Activated CD8-positive, alpha-beta T cell treated with anti-CD3 and anti-CD28 coated beads for 36 hours (primary cell): ENCODE results near the gene PASD1. TPM values are rescaled to one million over a fixed set of nuclear protein-coding genes. Genes with fewer than 3 reads are reported as not detected.

Experiments
- ATAC-seq: fragments of 200-7000 bp; cut with Tn5 transposase; one replicate; pipeline ENCODE4 v1.10.0; 2021; ENCODE audit warnings: mild to moderate bottlenecking, moderate library complexity
- CTCF ChIA-PET: fragments of 350-600 bp; sonication (Branson Sonifier 250); formaldehyde crosslinking; loops from one replicate; lab custom pipeline; 2021; ENCODE audit warnings: antibody characterized with exemption; lab: Charles Lee
- POLR2A ChIA-PET: fragments of 350-600 bp; sonication (Branson Sonifier 250); formaldehyde crosslinking; loops from one replicate; lab custom pipeline; 2021; ENCODE audit warnings: antibody characterized with exemption; lab: Charles Lee
- DNase-seq: peaks from one replicate; pipeline ENCODE4 v3.0.0-alpha.2; 2020
- H3K27ac Mint-ChIP-seq: one replicate; pipeline ENCODE4 v1.8.0; 2021; ENCODE audit warnings: mild to moderate bottlenecking, mixed read lengths
- H3K27me3 Mint-ChIP-seq: one replicate; pipeline ENCODE4 v1.8.0; 2021; ENCODE audit warnings: mixed read lengths
- H3K36me3 Mint-ChIP-seq: one replicate; pipeline ENCODE4 v1.8.0; 2021; ENCODE audit warnings: low read depth, mixed read lengths
- H3K4me1 Mint-ChIP-seq: one replicate; pipeline ENCODE4 v1.8.0; 2021; ENCODE audit warnings: low read depth, mixed read lengths
- H3K4me3 Mint-ChIP-seq: one replicate; pipeline ENCODE4 v1.8.0; 2021; ENCODE audit warnings: mild to moderate bottlenecking, moderate library complexity, mixed read lengths
- H3K9me3 Mint-ChIP-seq: one replicate; pipeline ENCODE4 v1.8.0; 2021; ENCODE audit warnings: mixed read lengths
- intact Hi-C: fragments of 100-400 bp; cut with micrococcal nuclease; formaldehyde crosslinking; loops from one replicate; pipeline ENCODE4 v1.10.0; 2022
- total RNA-seq, 2 experiments: library from RNA; stranded (reverse); gene quantifications; one replicate each; pipeline ENCODE4 v1.2.3, GENCODE V29; 2021
- TF ChIP-seq, protein P1 (sequence below): fragments of 200-600 bp; IDR thresholded peaks from one replicate; pipeline ENCODE4 v1.8.0; 2022; ENCODE audit warnings: antibody characterized with exemption, mild to moderate bottlenecking

PASD1 gene
- total RNA-seq, 2 experiments from 2014 or later, result not detected

DNA sequence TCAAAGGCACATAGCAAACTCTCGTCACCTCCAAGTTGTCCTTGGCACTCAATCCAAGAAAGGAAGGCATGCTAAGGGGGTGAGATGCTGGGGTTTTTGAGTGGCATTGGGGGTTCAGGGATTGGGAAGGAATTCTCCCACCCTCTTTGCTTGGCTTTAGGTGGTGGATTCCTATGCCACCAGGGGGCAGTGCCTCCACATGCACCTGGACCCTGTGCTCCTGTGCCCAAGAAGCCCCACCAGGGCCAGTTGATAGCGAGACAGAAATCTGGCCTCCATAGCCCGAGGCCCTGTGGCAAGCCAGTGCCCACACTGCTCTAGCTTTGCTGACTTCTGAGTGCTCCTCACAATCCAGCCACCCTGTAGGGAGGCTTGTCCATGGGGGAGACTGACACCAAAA is 150.4 kb downstream of the PASD1 start:
- peaks cover 2% of the 10 kb centered on the region for H3K27me3 Mint-ChIP-seq
- intact Hi-C loops, result no loop called here
- ChIA-PET POLR2A (no interaction called here), CTCF (interaction anchor here (1.0 kb wide), 1 partner anchor 1105 kb away, joined by 3 read pairs; no protein-coding TSS in a partner anchor)
- no peak overlapping the region for H3K27ac Mint-ChIP-seq
- DNase-seq, result peak; percentile 28
- H3K4me1 Mint-ChIP-seq, result no peaks in the 10 kb centered on the region
- TF ChIP-seq, protein P1, sequence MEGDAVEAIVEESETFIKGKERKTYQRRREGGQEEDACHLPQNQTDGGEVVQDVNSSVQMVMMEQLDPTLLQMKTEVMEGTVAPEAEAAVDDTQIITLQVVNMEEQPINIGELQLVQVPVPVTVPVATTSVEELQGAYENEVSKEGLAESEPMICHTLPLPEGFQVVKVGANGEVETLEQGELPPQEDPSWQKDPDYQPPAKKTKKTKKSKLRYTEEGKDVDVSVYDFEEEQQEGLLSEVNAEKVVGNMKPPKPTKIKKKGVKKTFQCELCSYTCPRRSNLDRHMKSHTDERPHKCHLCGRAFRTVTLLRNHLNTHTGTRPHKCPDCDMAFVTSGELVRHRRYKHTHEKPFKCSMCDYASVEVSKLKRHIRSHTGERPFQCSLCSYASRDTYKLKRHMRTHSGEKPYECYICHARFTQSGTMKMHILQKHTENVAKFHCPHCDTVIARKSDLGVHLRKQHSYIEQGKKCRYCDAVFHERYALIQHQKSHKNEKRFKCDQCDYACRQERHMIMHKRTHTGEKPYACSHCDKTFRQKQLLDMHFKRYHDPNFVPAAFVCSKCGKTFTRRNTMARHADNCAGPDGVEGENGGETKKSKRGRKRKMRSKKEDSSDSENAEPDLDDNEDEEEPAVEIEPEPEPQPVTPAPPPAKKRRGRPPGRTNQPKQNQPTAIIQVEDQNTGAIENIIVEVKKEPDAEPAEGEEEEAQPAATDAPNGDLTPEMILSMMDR, result no peak
- no peaks in the 10 kb centered on the region for H3K36me3 Mint-ChIP-seq
- H3K4me3 Mint-ChIP-seq, result no peak overlapping the region
- no peaks in the 10 kb centered on the region for H3K9me3 Mint-ChIP-seq
- no peak for ATAC-seq

DNA sequence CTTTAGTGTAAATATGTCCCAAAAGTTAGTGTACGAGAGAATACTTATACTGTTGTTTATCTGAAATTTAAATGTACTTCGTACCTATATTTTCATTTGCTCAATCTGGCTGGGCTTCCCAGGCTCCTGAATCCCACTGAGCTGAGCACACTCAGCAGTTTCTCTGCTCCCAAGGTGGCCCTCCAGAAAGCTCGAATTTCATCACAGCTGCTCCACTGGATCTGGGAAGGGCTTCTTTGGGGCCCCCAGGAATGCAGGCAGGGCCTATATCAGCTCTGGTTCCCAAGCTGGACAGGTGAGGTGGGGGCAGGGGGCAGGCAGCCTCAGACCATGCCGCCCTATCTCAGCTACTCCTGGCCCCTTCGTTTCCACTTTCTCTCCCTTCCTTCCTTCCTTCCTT is 150.9 kb downstream of the PASD1 start:
- no peak for DNase-seq
- TF ChIP-seq, protein P1, result no peak
- Mint-ChIP-seq H3K27me3 (peaks cover 2% of the 10 kb centered on the region), H3K4me3 (no peak overlapping the region), H3K4me1 (no peaks in the 10 kb centered on the region), H3K36me3 (no peaks in the 10 kb centered on the region), H3K27ac (no peak overlapping the region), H3K9me3 (no peaks in the 10 kb centered on the region)
- CTCF ChIA-PET, result no interaction called here
- intact Hi-C loops, result no loop called here
- POLR2A ChIA-PET, result no interaction called here
- ATAC-seq, result no peak

DNA sequence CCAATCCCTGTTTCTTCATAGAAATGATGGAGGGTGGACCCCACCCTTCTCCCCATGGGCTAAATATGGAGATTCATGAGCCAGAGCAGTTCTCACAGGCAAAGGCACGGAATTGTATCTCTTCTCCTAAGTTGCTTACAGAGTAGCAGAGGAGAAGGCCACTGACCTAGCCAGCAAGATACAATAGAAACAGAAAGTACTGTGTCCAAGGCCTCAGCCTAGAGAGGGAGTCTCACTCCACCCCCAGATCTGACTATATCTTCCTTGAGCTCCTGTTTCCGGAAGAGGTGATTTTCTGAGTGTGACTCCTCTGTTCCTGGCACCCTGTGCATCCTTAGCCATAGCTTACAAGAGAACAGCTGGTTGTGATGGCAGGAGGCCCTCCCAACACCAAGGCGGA is 152.3 kb downstream of the PASD1 start, which contains the start of gene FATE1:
Gene FATE1, plus strand, starts transcription at position 284 of the 400 bp plus-strand sequence. Its CDS starts 85 bp downstream, at position 369.
- peaks cover 2% of the 10 kb centered on the region for H3K27me3 Mint-ChIP-seq
- no peak for DNase-seq
- H3K27ac Mint-ChIP-seq, result no peak within 1 kb of the TSS
- ChIA-PET POLR2A (no interaction called here), CTCF (no interaction called here)
- intact Hi-C loops, result no loop called here
- no peak for ATAC-seq
- no peaks in the 10 kb centered on the region for H3K9me3 Mint-ChIP-seq
- TF ChIP-seq, protein P1, result no peak
- H3K36me3 Mint-ChIP-seq, result no peaks in the 10 kb centered on the region
- no peaks in the 10 kb centered on the region for H3K4me1 Mint-ChIP-seq
- no peak within 1 kb of the TSS for H3K4me3 Mint-ChIP-seq

DNA sequence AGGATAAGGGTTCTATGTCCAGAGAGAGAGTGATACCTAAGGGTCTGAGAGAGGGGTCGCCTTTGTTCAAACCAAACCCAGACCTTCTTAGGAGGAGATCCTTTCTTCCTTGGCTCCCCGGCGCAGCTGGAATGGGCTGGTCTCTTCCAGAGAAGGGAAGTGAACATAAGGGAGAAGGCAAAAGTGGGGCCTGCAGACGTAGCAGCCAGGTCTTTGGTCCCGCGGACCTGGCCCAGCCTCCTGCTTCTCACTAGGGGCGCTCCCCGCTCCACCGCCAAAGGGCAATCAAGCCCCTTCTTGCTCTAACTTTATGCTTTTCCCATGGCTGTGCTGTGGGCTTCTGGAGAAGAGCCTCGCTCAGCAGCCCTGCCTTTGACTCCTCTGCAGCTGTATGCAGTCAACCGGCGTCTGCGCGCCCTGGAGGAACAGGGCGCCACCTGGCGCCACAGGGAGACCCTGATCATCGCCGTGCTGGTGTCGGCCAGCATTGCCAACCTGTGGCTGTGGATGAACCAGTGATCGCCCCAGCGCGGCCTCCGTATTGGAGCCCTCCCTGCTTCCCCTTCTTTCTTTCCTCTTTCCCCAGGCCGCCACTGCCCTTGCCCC is 158.9 kb downstream of the PASD1 start:
- H3K27me3 Mint-ChIP-seq, result no peaks in the 10 kb centered on the region
- TF ChIP-seq, protein P1, result no peak
- POLR2A ChIA-PET, result no interaction called here
- no peak overlapping the region for H3K4me3 Mint-ChIP-seq
- H3K9me3 Mint-ChIP-seq, result no peaks in the 10 kb centered on the region
- no peaks in the 10 kb centered on the region for H3K4me1 Mint-ChIP-seq
- CTCF ChIA-PET, result no interaction called here
- intact Hi-C loops, result no loop called here
- no peak for ATAC-seq
- DNase-seq, result no peak
- no peaks in the 10 kb centered on the region for H3K36me3 Mint-ChIP-seq
- H3K27ac Mint-ChIP-seq, result no peak overlapping the region

DNA sequence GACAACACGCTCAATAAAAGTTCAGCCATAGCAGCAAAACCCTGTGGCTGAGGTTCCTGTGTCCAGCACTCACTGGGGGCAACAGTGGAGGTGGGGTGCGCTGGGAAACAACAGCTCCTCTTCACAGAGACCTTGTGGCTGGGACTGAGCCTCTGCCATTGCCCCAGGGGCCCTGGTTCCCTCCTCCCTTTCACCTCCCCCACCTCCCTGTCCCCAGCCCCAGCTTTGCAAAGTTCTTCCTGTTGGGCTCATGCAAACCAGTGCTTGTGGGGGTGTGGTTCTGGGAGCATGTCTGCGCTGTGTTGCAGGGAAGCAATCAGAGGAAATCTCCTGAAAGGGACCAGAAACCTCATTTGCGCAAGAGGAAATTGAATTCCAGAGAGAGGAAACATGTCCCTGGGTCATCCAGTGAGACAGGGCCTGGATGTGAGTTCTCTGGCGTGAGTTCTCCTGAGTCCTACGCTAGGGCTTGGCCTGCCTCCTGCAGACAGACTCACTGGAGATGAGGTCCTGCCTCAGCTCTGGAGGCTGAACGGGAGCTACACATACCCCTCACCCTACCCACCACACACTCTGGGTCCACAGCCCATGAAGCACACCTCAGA is 159.8 kb downstream of the PASD1 start:
- H3K9me3 Mint-ChIP-seq, result no peaks in the 10 kb centered on the region
- H3K27me3 Mint-ChIP-seq, result no peaks in the 10 kb centered on the region
- no peak overlapping the region for H3K4me3 Mint-ChIP-seq
- ChIA-PET CTCF (no interaction called here), POLR2A (no interaction called here)
- TF ChIP-seq, protein P1, result no peak
- intact Hi-C loops, result no loop called here
- DNase-seq (no peak), ATAC-seq (no peak)
- H3K4me1 Mint-ChIP-seq, result no peaks in the 10 kb centered on the region
- H3K36me3 Mint-ChIP-seq, result no peaks in the 10 kb centered on the region
- no peak overlapping the region for H3K27ac Mint-ChIP-seq
